OCI-LY7 (cell line): ENCODE results near the gene GRK5.

Source experiments
- CTCF ChIP-seq: fragments of 200-600 bp; sonication (generic); conservative IDR thresholded peaks from 2 replicates; pipeline ENCODE4 v1.5.1; 2014; ENCODE audit warnings: mild to moderate bottlenecking, antibody characterized with exemption, low read length, moderate library complexity, mixed read lengths
- EZH2phosphoT487 ChIP-seq: fragments of 200-600 bp; sonication (generic); IDR thresholded peaks from 2 replicates; pipeline ENCODE4 v1.6.1; 2018; ENCODE audit warnings: low read depth, borderline replicate concordance, mild to moderate bottlenecking, mixed run types, antibody characterized with exemption, low read length, moderate library complexity, mixed read lengths

GRCh38 chr10:119336599-119336998 lies 129.2 kb downstream of the GRK5 start:
- TF ChIP-seq CTCF (no peak), EZH2phosphoT487 (no peak)
